C4-2B (cell line): ENCODE measurements around the gene ZNF174.

Experiments
- ZFX ChIP-seq: fragments of 450-650 bp; IDR thresholded peaks from 2 replicates; pipeline ENCODE4 v1.6.1; 2017
- TF ChIP-seq, protein P1 (sequence below): fragments of 450-650 bp; conservative IDR thresholded peaks from 2 replicates; pipeline ENCODE4 v1.5.1; 2017; ENCODE audit warnings: mild to moderate bottlenecking

GRCh38 chr16:3443108-3444031, 42.4 kb downstream of the ZNF174 start, which contains the start of the genes NAA60 and ZNF597:
- TF ChIP-seq, protein P1, sequence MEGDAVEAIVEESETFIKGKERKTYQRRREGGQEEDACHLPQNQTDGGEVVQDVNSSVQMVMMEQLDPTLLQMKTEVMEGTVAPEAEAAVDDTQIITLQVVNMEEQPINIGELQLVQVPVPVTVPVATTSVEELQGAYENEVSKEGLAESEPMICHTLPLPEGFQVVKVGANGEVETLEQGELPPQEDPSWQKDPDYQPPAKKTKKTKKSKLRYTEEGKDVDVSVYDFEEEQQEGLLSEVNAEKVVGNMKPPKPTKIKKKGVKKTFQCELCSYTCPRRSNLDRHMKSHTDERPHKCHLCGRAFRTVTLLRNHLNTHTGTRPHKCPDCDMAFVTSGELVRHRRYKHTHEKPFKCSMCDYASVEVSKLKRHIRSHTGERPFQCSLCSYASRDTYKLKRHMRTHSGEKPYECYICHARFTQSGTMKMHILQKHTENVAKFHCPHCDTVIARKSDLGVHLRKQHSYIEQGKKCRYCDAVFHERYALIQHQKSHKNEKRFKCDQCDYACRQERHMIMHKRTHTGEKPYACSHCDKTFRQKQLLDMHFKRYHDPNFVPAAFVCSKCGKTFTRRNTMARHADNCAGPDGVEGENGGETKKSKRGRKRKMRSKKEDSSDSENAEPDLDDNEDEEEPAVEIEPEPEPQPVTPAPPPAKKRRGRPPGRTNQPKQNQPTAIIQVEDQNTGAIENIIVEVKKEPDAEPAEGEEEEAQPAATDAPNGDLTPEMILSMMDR, result no peak
- peak; percentile 39; the same call in 1 of the 2 replicates for TF ChIP-seq ZFX
